Measurements from ENCODE around the gene ETDB. TPM values are rescaled to one million over a fixed set of nuclear protein-coding genes. Genes with fewer than 3 reads are reported as not detected.
"Not testable (repeated sequence)": the region's sequence is repeated elsewhere in the genome, so short reads cannot be mapped to it uniquely, and the experiment has no call there.

The ETDB gene
- total and polyA plus RNA-seq, 2 experiments from 2014 or later: not detected

DNA sequence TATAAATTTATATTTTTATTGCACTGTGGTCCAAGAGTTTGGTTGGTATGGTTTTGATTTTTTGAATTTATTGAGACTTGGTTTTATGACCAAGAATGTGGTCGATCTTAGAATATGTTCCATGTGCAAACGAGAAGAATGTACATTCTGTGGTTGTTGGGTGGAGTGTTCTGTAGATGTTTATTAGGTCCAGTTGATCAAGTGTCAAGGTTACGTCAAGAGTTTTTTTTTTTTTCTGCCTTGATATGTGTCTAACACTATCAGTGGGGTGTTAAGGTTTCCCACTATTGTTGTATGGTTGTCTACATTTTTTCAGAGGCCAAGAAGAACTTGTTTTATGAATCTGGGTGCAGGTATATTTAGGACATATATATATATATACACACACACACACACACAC, 10.8 kb downstream of the ETDB start (continued):
- TF ChIP-seq, protein P1, sequence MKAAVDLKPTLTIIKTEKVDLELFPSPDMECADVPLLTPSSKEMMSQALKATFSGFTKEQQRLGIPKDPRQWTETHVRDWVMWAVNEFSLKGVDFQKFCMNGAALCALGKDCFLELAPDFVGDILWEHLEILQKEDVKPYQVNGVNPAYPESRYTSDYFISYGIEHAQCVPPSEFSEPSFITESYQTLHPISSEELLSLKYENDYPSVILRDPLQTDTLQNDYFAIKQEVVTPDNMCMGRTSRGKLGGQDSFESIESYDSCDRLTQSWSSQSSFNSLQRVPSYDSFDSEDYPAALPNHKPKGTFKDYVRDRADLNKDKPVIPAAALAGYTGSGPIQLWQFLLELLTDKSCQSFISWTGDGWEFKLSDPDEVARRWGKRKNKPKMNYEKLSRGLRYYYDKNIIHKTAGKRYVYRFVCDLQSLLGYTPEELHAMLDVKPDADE (IDR thresholded peaks at IDR 0.05): no peak
- TF ChIP-seq NANOG (IDR thresholded peaks at IDR 0.05; ENCODE audit: borderline replicate concordance) (no peak), ZNF114 (CRISPR knock-in tag; IDR thresholded peaks at IDR 0.05) (no peak), EZH2phosphoT487 (IDR thresholded peaks at IDR 0.05; ENCODE audit: unreplicated experiment) (no peak)
- TF ChIP-seq, protein P2, sequence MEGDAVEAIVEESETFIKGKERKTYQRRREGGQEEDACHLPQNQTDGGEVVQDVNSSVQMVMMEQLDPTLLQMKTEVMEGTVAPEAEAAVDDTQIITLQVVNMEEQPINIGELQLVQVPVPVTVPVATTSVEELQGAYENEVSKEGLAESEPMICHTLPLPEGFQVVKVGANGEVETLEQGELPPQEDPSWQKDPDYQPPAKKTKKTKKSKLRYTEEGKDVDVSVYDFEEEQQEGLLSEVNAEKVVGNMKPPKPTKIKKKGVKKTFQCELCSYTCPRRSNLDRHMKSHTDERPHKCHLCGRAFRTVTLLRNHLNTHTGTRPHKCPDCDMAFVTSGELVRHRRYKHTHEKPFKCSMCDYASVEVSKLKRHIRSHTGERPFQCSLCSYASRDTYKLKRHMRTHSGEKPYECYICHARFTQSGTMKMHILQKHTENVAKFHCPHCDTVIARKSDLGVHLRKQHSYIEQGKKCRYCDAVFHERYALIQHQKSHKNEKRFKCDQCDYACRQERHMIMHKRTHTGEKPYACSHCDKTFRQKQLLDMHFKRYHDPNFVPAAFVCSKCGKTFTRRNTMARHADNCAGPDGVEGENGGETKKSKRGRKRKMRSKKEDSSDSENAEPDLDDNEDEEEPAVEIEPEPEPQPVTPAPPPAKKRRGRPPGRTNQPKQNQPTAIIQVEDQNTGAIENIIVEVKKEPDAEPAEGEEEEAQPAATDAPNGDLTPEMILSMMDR (conservative IDR thresholded peaks at IDR 0.05; ENCODE audit: low read depth in 2 of 2): no peak

DNA sequence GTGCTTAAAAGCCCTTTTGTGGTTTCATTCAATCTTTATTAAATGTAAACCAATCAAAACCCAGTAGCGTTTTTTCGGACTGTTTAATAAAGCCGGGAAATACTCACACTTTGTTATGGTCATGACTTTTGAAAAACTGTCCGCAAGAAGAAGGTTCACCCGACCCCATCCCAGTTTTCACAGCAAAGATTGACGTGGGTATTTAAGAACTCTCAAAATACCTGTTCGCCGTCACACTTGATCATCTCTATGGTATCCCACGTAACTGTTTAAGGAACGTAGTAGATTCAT, 20.9 kb downstream of the ETDB start:
- Histone ChIP-seq H3K36me3 (ENCODE audit: insufficient read depth) (no peaks in the 10 kb centered on the region), H3K4me1 (ENCODE audit: insufficient read depth) (peaks cover 3% of the 10 kb centered on the region; the same call in 1 of the 2 replicates), H3F3A (replicated peaks; ENCODE audit: low read depth) (no peaks in the 10 kb centered on the region), H3K27ac (ENCODE audit: low read depth) (no peak overlapping the region), H3K4me2 (peak overlapping the region; percentile 76), H3K9me2 (ENCODE audit: insufficient read depth) (no peaks in the 10 kb centered on the region), H4K20me1 (replicated peaks; ENCODE audit: insufficient read depth) (no peaks in the 10 kb centered on the region), H3K79me2 (replicated peaks; ENCODE audit: insufficient read depth) (no peaks in the 10 kb centered on the region), H2AFZ (no peak overlapping the region), H3K4me3 (no peak overlapping the region; the same call in 1 of the 2 replicates), H3K27me3 (ENCODE audit: insufficient read depth) (0 out of 2 replicates have a peak, but pooled peaks cover 6% of the 10 kb centered on the region)
- ATAC-seq (no peak), DNase-seq (ENCODE audit: low spot score) (no peak)
- Mint-ChIP-seq H3K27me3 (ENCODE audit: insufficient read depth, low read depth, poor library complexity) (peaks cover 14% of the 10 kb centered on the region), H3K4me3 (peak overlapping the region; percentile 66), H3K36me3 (ENCODE audit: low read depth) (peaks cover 12% of the 10 kb centered on the region), H3K9me3 (peaks cover 4% of the 10 kb centered on the region; the same call in 2 of the 3 replicates), H3K27ac (no peak overlapping the region), H3K4me1 (peaks cover 19% of the 10 kb centered on the region)
- no peak for TF ChIP-seq ZNF114 (CRISPR knock-in tag; IDR thresholded peaks at IDR 0.05)
- no peak for TF ChIP-seq POLR2AphosphoS5 (IDR thresholded peaks at IDR 0.05; ENCODE audit: low read depth)

DNA sequence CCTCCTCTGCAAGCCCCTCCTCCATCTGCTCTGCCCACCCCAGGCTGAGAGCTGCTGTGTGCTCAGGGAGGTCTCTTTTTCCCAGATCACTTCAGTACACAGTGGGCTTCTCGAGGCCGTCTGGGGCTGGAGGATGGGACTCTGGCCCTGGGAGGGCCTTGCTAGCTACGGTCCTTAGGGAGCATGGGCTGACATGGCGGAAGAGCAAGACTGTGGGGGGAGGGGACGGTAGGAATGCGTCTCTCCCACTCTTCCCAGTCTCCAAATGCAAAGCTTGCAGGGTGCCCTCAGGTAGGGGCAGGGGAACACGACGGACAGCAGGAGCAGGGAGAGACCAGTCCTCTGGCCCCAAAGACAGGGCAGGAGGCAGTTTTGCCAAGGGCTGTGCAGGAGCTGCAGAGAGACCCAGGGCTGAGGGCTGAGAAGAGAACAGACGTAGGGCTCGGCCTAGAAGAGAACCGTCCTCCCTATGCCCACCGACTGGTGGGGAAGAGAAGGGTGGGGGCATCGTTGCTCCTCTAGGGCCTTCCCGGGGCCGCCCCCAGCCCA, 23.1 kb downstream of the ETDB start:
- not testable (repeated sequence) for H3K27ac ChIP-seq (ENCODE audit: low read depth); H4K20me1 ChIP-seq (replicated peaks; ENCODE audit: insufficient read depth); H3K9me2 ChIP-seq (ENCODE audit: insufficient read depth); H3K27ac Mint-ChIP-seq; H3K4me1 ChIP-seq (ENCODE audit: insufficient read depth); H3K9me3 Mint-ChIP-seq; H3K36me3 ChIP-seq (ENCODE audit: insufficient read depth); H2AFZ ChIP-seq; H3K27me3 ChIP-seq (ENCODE audit: insufficient read depth); H3F3A ChIP-seq (replicated peaks; ENCODE audit: low read depth); H3K79me2 ChIP-seq (replicated peaks; ENCODE audit: insufficient read depth)
- peaks cover 21% of the 10 kb centered on the region for H3K4me1 Mint-ChIP-seq
- ATAC-seq: peak; percentile 51
- DNase-seq (ENCODE audit: low spot score): peak; percentile 51
- Histone ChIP-seq H3K4me2 (peak overlapping the region; percentile 77), H3K4me3 (peak overlapping the region; percentile 60)
- H3K4me3 Mint-ChIP-seq: peak overlapping the region; percentile 86
- peaks cover 12% of the 10 kb centered on the region for H3K36me3 Mint-ChIP-seq (ENCODE audit: low read depth)
- H3K27me3 Mint-ChIP-seq (ENCODE audit: insufficient read depth, low read depth, poor library complexity): peaks cover 15% of the 10 kb centered on the region

Measured in GM23338 (cell line).